HepG2 (cell line): Measurements from ENCODE around the gene FUT6. TPM values are rescaled to one million over a fixed set of nuclear protein-coding genes. Genes with fewer than 3 reads are reported as not detected.

Source experiments
- ADNP ChIP-seq: sonication (generic); formaldehyde crosslinking; IDR thresholded peaks from 2 replicates; pipeline ENCODE4 v1.4.0; 2020; ENCODE audit warnings: missing genetic modification reagents
- ARHGAP35 ChIP-seq: sonication (generic); formaldehyde crosslinking; IDR thresholded peaks from 2 replicates; pipeline ENCODE4 v1.9.0; 2022; ENCODE audit warnings: mild to moderate bottlenecking, inconsistent platforms, moderate library complexity, missing genetic modification reagents, borderline replicate concordance
- BCL3 ChIP-seq: sonication (generic); formaldehyde crosslinking; IDR thresholded peaks from 2 replicates; pipeline ENCODE4 v1.5.1; 2020; ENCODE audit warnings: mild to moderate bottlenecking, missing genetic modification reagents, moderate library complexity
- CHD4 ChIP-seq: fragments of 200-600 bp; sonication (generic); IDR thresholded peaks from 2 replicates; pipeline ENCODE4 v1.7.0; 2017; ENCODE audit warnings: mild to moderate bottlenecking, low read length, borderline replicate concordance
- CREB1 ChIP-seq, 2 experiments: fragments of 450-650 bp in 1 of 2; IDR thresholded peaks; 2 replicates each; pipeline ENCODE4 v1.6.1; 2016 to 2017; ENCODE audit warnings: control low read depth in 1 of 2, mild to moderate bottlenecking in 1 of 2, missing compliant biosample characterization in 1 of 2, missing genetic modification characterization in 1 of 2
- DMAP1 ChIP-seq: IDR thresholded peaks from 2 replicates; pipeline ENCODE4 v1.6.1; 2016
- E2F2 ChIP-seq: sonication (generic); formaldehyde crosslinking; IDR thresholded peaks from 2 replicates; pipeline ENCODE4 v1.4.0; 2020; ENCODE audit warnings: missing genetic modification reagents, borderline replicate concordance
- E2F5 ChIP-seq: sonication (generic); formaldehyde crosslinking; conservative IDR thresholded peaks from 2 replicates; pipeline ENCODE4 v1.4.0; 2020; ENCODE audit warnings: missing genetic modification reagents
- GTF3A ChIP-seq: sonication (generic); formaldehyde crosslinking; conservative IDR thresholded peaks from 2 replicates; pipeline ENCODE4 v1.4.0; 2020; ENCODE audit warnings: mild to moderate bottlenecking, missing genetic modification reagents
- IRX3 ChIP-seq: sonication (generic); formaldehyde crosslinking; IDR thresholded peaks from 2 replicates; pipeline ENCODE4 v1.8.1; 2023; ENCODE audit warnings: mild to moderate bottlenecking, low read depth, missing genetic modification reagents, borderline replicate concordance
- KLF12 ChIP-seq: sonication (generic); formaldehyde crosslinking; IDR thresholded peaks from 2 replicates; pipeline ENCODE4 v1.4.0; 2020; ENCODE audit warnings: missing genetic modification reagents, borderline replicate concordance
- MLX ChIP-seq: IDR thresholded peaks from 2 replicates; pipeline ENCODE4 v1.6.1; 2016
- MXI1 ChIP-seq: IDR thresholded peaks from 3 replicates; pipeline ENCODE4 v1.6.1; 2012; ENCODE audit warnings: low read depth, low read length, inconsistent platforms, borderline replicate concordance
- ONECUT2 ChIP-seq: sonication (generic); formaldehyde crosslinking; IDR thresholded peaks from 2 replicates; pipeline ENCODE4 v1.4.0; 2020; ENCODE audit warnings: missing genetic modification reagents
- POGK ChIP-seq: sonication (generic); formaldehyde crosslinking; conservative IDR thresholded peaks from 2 replicates; pipeline ENCODE4 v1.8.0; 2022; ENCODE audit warnings: mild to moderate bottlenecking, moderate library complexity, missing genetic modification reagents
- POLR2G ChIP-seq: fragments of 200-400 bp; formaldehyde crosslinking; IDR thresholded peaks from 2 replicates; pipeline ENCODE4 v1.6.1; 2018; ENCODE audit warnings: mild to moderate bottlenecking, low read depth, low read length, moderate library complexity
- SP140L ChIP-seq: sonication (generic); formaldehyde crosslinking; IDR thresholded peaks from 2 replicates; pipeline ENCODE4 v1.4.0; 2020; ENCODE audit warnings: missing genetic modification reagents, borderline replicate concordance
- TCF7 ChIP-seq: sonication (generic); IDR thresholded peaks from 2 replicates; pipeline ENCODE4 v1.6.1; 2016; ENCODE audit warnings: antibody characterized with exemption, low read depth
- ZNF292 ChIP-seq: sonication (generic); formaldehyde crosslinking; IDR thresholded peaks from 2 replicates; pipeline ENCODE4 v1.8.1; 2022; ENCODE audit warnings: mild to moderate bottlenecking, low read depth, missing genetic modification reagents, borderline replicate concordance
- ZNF414 ChIP-seq: sonication (generic); formaldehyde crosslinking; IDR thresholded peaks from 2 replicates; pipeline ENCODE4 v1.5.0; 2020; ENCODE audit warnings: missing genetic modification reagents
- ZNF441 ChIP-seq: sonication (generic); formaldehyde crosslinking; IDR thresholded peaks from 2 replicates; pipeline ENCODE4 v1.7.0; 2021; ENCODE audit warnings: missing genetic modification reagents, borderline replicate concordance
- ZNF558 ChIP-seq: sonication (generic); formaldehyde crosslinking; IDR thresholded peaks from 2 replicates; pipeline ENCODE4 v1.9.0; 2022; ENCODE audit warnings: mild to moderate bottlenecking, missing genetic modification reagents, borderline replicate concordance
- polyA plus RNA-seq, 8 experiments: library from polyadenylated mRNA; depleted of rRNA in 3 of 8; stranded (reverse) in 7 of 8; unstranded in 1 of 8; fragments of >200 nt; fragmentation: Illumina TruSeq in 4 of 8; extraction: Trizol in 4 of 8; gene quantifications; 2 replicates each; pipeline versions ENCODE4 v1.2.1 to v1.2.3, GENCODE V29; 2011 to 2016; ENCODE audit warnings: low read depth in 4 of 8, missing spikeins in 1 of 8, mixed read lengths in 1 of 8; ENCODE audit not compliant: insufficient read depth in 1 of 8
- total RNA-seq, 5 experiments: library from RNA; depleted of rRNA; stranded (reverse); fragments of >200 nt; fragmentation: Illumina TruSeq; extraction: Trizol; gene quantifications; 2 replicates each; pipeline ENCODE4 v1.2.3, GENCODE V29; 2016; ENCODE audit warnings: low read depth in 1 of 5

The FUT6 gene
- total and polyA plus RNA-seq, 2 of the 13 experiments (the other 11 are each of a cell fraction or from before 2014, with no cell fraction given), result 8.2 to 27.7 TPM

GRCh38 chr19:5803752-5804515, 35.6 kb downstream of the FUT6 start (continued):
- TF ChIP-seq E2F5 (CRISPR knock-in tag), result peak; percentile 66; the same call in 1 of the 2 replicates
- TF ChIP-seq KLF12 (CRISPR knock-in tag), result no peak
- no peak for TF ChIP-seq ADNP (CRISPR knock-in tag)
- 0 out of 2 replicates have a peak, but pooled peaks have one; percentile 36 for TF ChIP-seq ZNF441 (CRISPR knock-in tag)
- TF ChIP-seq ARHGAP35 (CRISPR knock-in tag), result peak; percentile 27; the same call in 1 of the 2 replicates
- no peak for TF ChIP-seq SP140L (CRISPR knock-in tag)
- TF ChIP-seq POGK (CRISPR knock-in tag), result peak; percentile 93
- peak; percentile 75 for TF ChIP-seq BCL3 (CRISPR knock-in tag)
- no peak for TF ChIP-seq TCF7
- TF ChIP-seq MXI1, result peak; percentile 59; the same call in 1 of the 3 replicates
- 0 out of 2 replicates have a peak, but pooled peaks have one; percentile 87 for TF ChIP-seq ZNF414 (CRISPR knock-in tag)
- no peak for TF ChIP-seq CHD4
- TF ChIP-seq CREB1 (IDR thresholded peaks at IDR 0.05), result no peak
- no peak for TF ChIP-seq CREB1 (CRISPR knock-in tag; IDR thresholded peaks at IDR 0.05)
- 0 out of 2 replicates have a peak, but pooled peaks have one; percentile 76 for TF ChIP-seq ZNF558 (CRISPR knock-in tag)
- no peak for TF ChIP-seq POLR2G
- TF ChIP-seq DMAP1 (CRISPR knock-in tag), result peak; percentile 64; the same call in 1 of the 2 replicates
- TF ChIP-seq E2F2 (CRISPR knock-in tag), result peak; percentile 17; the same call in 1 of the 2 replicates
- TF ChIP-seq ZNF292, result peak; percentile 13; the same call in 1 of the 2 replicates
- no peak for TF ChIP-seq MLX (CRISPR knock-in tag)
- no peak for TF ChIP-seq ONECUT2 (CRISPR knock-in tag)
- TF ChIP-seq IRX3 (CRISPR knock-in tag), result no peak
- 0 out of 2 replicates have a peak, but pooled peaks have one; percentile 17 for TF ChIP-seq GTF3A (CRISPR knock-in tag)
